Measurements from ENCODE around the gene SGPP2. TPM values are rescaled to one million over a fixed set of nuclear protein-coding genes. Genes with fewer than 3 reads are reported as not detected.

The SGPP2 gene
- total RNA-seq, 1 donor from 2014 or later = 2.3 TPM

GRCh38 chr2:222499226-222499625 lies 74.9 kb downstream of the SGPP2 start:
- no peak for DNase-seq
- no peak overlapping the region for H3K4me3 ChIP-seq
- H3K27ac ChIP-seq (replicated peaks) = no peak overlapping the region
- TF ChIP-seq CTCF (IDR thresholded peaks at IDR 0.05; ENCODE audit: borderline replicate concordance) = no peak
- no peaks in the 10 kb centered on the region for H3K27me3 ChIP-seq (ENCODE audit: low read depth)
- no peaks in the 10 kb centered on the region for H3K9me3 ChIP-seq (replicated peaks)
- H3K36me3 ChIP-seq = no peaks in the 10 kb centered on the region
- H3K4me1 ChIP-seq = no peaks in the 10 kb centered on the region
- intact Hi-C loops (cut with micrococcal nuclease) = no loop called here

- no peak for DNase-seq
- Histone ChIP-seq H3K4me1 (no peaks in the 10 kb centered on the region), H3K27me3 (ENCODE audit: low read depth) (no peaks in the 10 kb centered on the region), H3K36me3 (no peaks in the 10 kb centered on the region), H3K4me3 (no peak overlapping the region), H3K27ac (replicated peaks) (no peak overlapping the region), H3K9me3 (replicated peaks) (no peaks in the 10 kb centered on the region)
- no peak for TF ChIP-seq CTCF (IDR thresholded peaks at IDR 0.05; ENCODE audit: borderline replicate concordance)
- intact Hi-C loops (cut with micrococcal nuclease) = no loop called here
Measured at GRCh38 chr2:222504191-222504590, 79.8 kb downstream of the SGPP2 start.

- TF ChIP-seq CTCF (IDR thresholded peaks at IDR 0.05; ENCODE audit: borderline replicate concordance) = no peak
- H3K4me3 ChIP-seq = no peak overlapping the region
- H3K27me3 ChIP-seq (ENCODE audit: low read depth) = no peaks in the 10 kb centered on the region
- no peaks in the 10 kb centered on the region for H3K36me3 ChIP-seq
- intact Hi-C loops (cut with micrococcal nuclease) = no loop called here
- H3K27ac ChIP-seq (replicated peaks) = no peak overlapping the region
- no peaks in the 10 kb centered on the region for H3K9me3 ChIP-seq (replicated peaks)
- H3K4me1 ChIP-seq = no peaks in the 10 kb centered on the region
- no peak for DNase-seq
Measured at GRCh38 chr2:222504719-222505118, 80.4 kb downstream of the SGPP2 start.

- no peak for TF ChIP-seq CTCF (IDR thresholded peaks at IDR 0.05; ENCODE audit: borderline replicate concordance)
- Histone ChIP-seq H3K36me3 (no peaks in the 10 kb centered on the region), H3K27me3 (ENCODE audit: low read depth) (no peaks in the 10 kb centered on the region), H3K9me3 (replicated peaks) (no peaks in the 10 kb centered on the region), H3K4me1 (no peaks in the 10 kb centered on the region), H3K27ac (replicated peaks) (no peak overlapping the region), H3K4me3 (no peak overlapping the region)
- no peak for DNase-seq
- intact Hi-C loops (cut with micrococcal nuclease) = no loop called here
Measured at GRCh38 chr2:222506230-222506935, 82.0 kb downstream of the SGPP2 start.

GRCh38 chr2:222514901-222515300 lies 90.6 kb downstream of the SGPP2 start:
- Histone ChIP-seq H3K9me3 (replicated peaks) (no peaks in the 10 kb centered on the region), H3K4me3 (no peak overlapping the region), H3K36me3 (no peaks in the 10 kb centered on the region), H3K27ac (replicated peaks) (no peak overlapping the region), H3K4me1 (peaks cover 10% of the 10 kb centered on the region), H3K27me3 (ENCODE audit: low read depth) (no peaks in the 10 kb centered on the region)
- TF ChIP-seq CTCF (IDR thresholded peaks at IDR 0.05; ENCODE audit: borderline replicate concordance) = no peak
- intact Hi-C loops (cut with micrococcal nuclease) = no loop called here
- DNase-seq = no peak
